GM10248 (cell line): ENCODE data around the gene PDCD2L.

Experiments used
- CTCF ChIA-PET: fragments of 300-600 bp; sonication (Branson Sonifier 250); formaldehyde crosslinking; extraction: SDS; loops from one replicate; lab custom pipeline; 2021; ENCODE audit warnings: antibody characterized with exemption; lab: Yijun Ruan, JAX
- POLR2A ChIA-PET: fragments of 350-650 bp; sonication (Branson Sonifier 250); formaldehyde crosslinking; extraction: SDS; loops from one replicate; lab custom pipeline; 2020; ENCODE audit warnings: antibody characterized with exemption; lab: Yijun Ruan, JAX
- DNase-seq: peaks from one replicate; pipeline ENCODE4 v3.0.0; 2012; ENCODE audit errors: extremely low spot score
- CTCF ChIP-seq: IDR thresholded peaks from 2 replicates; pipeline ENCODE4 v1.5.1; 2012; ENCODE audit warnings: mild to moderate bottlenecking, low read depth; ENCODE audit errors: extremely low read depth, missing control alignments, control extremely low read depth

Gene PDCD2L

GRCh38 chr19:34360354-34360909 is 43.8 kb upstream of the PDCD2L start:
- no peak for DNase-seq
- ChIA-PET CTCF (interaction anchor here (1.3 to 5.5 kb wide), 6 partner anchors 10 to 26 kb away, joined by 4 to 27 read pairs (median 4); no protein-coding TSS in a partner anchor), POLR2A (no interaction called here)
- no peak for TF ChIP-seq CTCF

GRCh38 chr19:34362679-34363069 is 41.5 kb upstream of the PDCD2L start:
- no peak for TF ChIP-seq CTCF
- ChIA-PET CTCF (interaction anchor here (0.9 kb wide), 1 partner anchor 24 kb away, joined by 3 read pairs; no protein-coding TSS in a partner anchor), POLR2A (interaction anchor here (0.7 kb wide), 1 partner anchor 472 kb away, joined by 3 read pairs; no protein-coding TSS in a partner anchor)
- no peak for DNase-seq

GRCh38 chr19:34363094-34363493 is 41.1 kb upstream of the PDCD2L start:
- POLR2A ChIA-PET: no interaction called here
- DNase-seq: no peak
- CTCF ChIA-PET: no interaction called here
- TF ChIP-seq CTCF: no peak

- POLR2A ChIA-PET: no interaction called here
- CTCF ChIA-PET: no interaction called here
- no peak for DNase-seq
- TF ChIP-seq CTCF: no peak
Measured at GRCh38 chr19:34363930-34364329, 40.3 kb upstream of the PDCD2L start.

GRCh38 chr19:34364462-34364829 is 39.8 kb upstream of the PDCD2L start:
- no peak for DNase-seq
- TF ChIP-seq CTCF: no peak
- ChIA-PET POLR2A (interaction anchor here (0.5 to 0.7 kb wide), 3 partner anchors 16 to 990 kb away, joined by 3 to 4 read pairs (median 3); no protein-coding TSS in a partner anchor), CTCF (interaction anchor here (0.6 to 1.5 kb wide), 2 partner anchors 18 to 21 kb away, joined by 3 to 6 read pairs; no protein-coding TSS in a partner anchor)

GRCh38 chr19:34364830-34365462 is 39.3 kb upstream of the PDCD2L start, which contains the start of gene GPI:
GPI (plus strand) TSS chr19:34365196; CDS start chr19:34365267, 71 bp downstream.
- TF ChIP-seq CTCF: no peak
- DNase-seq: peak; percentile 88
- CTCF ChIA-PET: interaction anchor here (0.6 to 1.5 kb wide), 2 partner anchors 19 to 20 kb away, joined by 3 to 6 read pairs; no protein-coding TSS in a partner anchor
- POLR2A ChIA-PET: interaction anchor here (0.5 to 0.7 kb wide), 3 partner anchors 15 to 991 kb away, joined by 3 to 4 read pairs (median 3); no protein-coding TSS in a partner anchor
